ENCODE data around the gene LDLRAD2.

GRCh38 chr1:21859669-21860179 lies 47.7 kb downstream of the LDLRAD2 start:
- TF ChIP-seq CTCF (conservative IDR thresholded peaks at IDR 0.05; ENCODE audit: low read length) (no peak), EZH2phosphoT487 (IDR thresholded peaks at IDR 0.05; ENCODE audit: borderline replicate concordance) (no peak)

All from Loucy (cell line).